Measurements from ENCODE around the gene CD2AP. TPM values are rescaled to one million over a fixed set of nuclear protein-coding genes. Genes with fewer than 3 reads are reported as not detected.
"Not testable (repeated sequence)": the region's sequence is repeated elsewhere in the genome, so short reads cannot be mapped to it uniquely, and the experiment has no call there.

The CD2AP gene
- total RNA-seq, 1 donor from 2014 or later, result 26.3 TPM

- Mint-ChIP-seq H3K9me3 (no peaks in the 10 kb centered on the region), H3K36me3 (ENCODE audit: low read depth) (no peaks in the 10 kb centered on the region), H3K4me1 (peaks cover 30% of the 10 kb centered on the region), H3K27me3 (no peaks in the 10 kb centered on the region), H3K4me3 (peak overlapping the region; percentile 95), H3K27ac (peak overlapping the region; percentile 95)
- intact Hi-C loops (cut with micrococcal nuclease), result loop anchor here (1.0 to 10.0 kb wide), 2 partner anchors 64 to 126 kb away; no protein-coding TSS in a partner anchor
- DNase-seq, result no peak
These were observed 897 bp downstream of the CD2AP start for GRCh38 chr6:47478233-47479139.

DNA sequence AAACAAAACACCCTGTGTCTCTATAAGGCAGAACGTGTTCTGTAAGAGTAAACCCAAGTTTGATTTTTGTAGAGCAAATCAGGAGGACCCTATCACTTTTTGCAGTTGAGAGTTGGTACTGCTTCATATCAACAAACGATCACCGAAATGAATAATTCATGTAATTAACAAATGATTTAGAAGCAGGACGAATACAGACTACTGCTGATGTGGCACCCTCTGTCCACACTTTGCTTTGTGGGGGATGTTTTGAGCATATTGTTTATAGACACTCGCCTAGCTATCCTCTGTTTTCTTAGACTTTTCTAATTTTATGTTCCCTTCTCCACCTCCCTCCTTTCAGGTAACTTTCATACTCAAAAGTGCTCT is 1.5 kb downstream of the CD2AP start:
- intact Hi-C loops (cut with micrococcal nuclease), result loop anchor here (10.0 kb wide), 1 partner anchor 126 kb away; no protein-coding TSS in a partner anchor
- no peaks in the 10 kb centered on the region for H3K9me3 Mint-ChIP-seq
- H3K27me3 Mint-ChIP-seq, result no peaks in the 10 kb centered on the region
- H3K4me1 Mint-ChIP-seq, result peaks cover 36% of the 10 kb centered on the region
- peak overlapping the region; percentile 95 for H3K27ac Mint-ChIP-seq
- DNase-seq, result no peak
- no peaks in the 10 kb centered on the region for H3K36me3 Mint-ChIP-seq (ENCODE audit: low read depth)
- peak overlapping the region; percentile 95 for H3K4me3 Mint-ChIP-seq

GRCh38 chr6:47479874-47480273 is 2.3 kb downstream of the CD2AP start:
- DNase-seq, result no peak
- Mint-ChIP-seq H3K27me3 (no peaks in the 10 kb centered on the region), H3K9me3 (no peaks in the 10 kb centered on the region), H3K27ac (no peak overlapping the region), H3K36me3 (ENCODE audit: low read depth) (no peaks in the 10 kb centered on the region), H3K4me1 (peaks cover 41% of the 10 kb centered on the region), H3K4me3 (peak overlapping the region; percentile 95)
- intact Hi-C loops (cut with micrococcal nuclease), result loop anchor here (10.0 kb wide), 1 partner anchor 125 kb away; no protein-coding TSS in a partner anchor

GRCh38 chr6:47481213-47481612 is 3.6 kb downstream of the CD2AP start:
- H3K36me3 Mint-ChIP-seq (ENCODE audit: low read depth); H3K27me3 Mint-ChIP-seq; DNase-seq; H3K4me3 Mint-ChIP-seq; H3K9me3 Mint-ChIP-seq; H3K27ac Mint-ChIP-seq; intact Hi-C loops (cut with micrococcal nuclease): not testable (repeated sequence)
- H3K4me1 Mint-ChIP-seq, result peaks cover 43% of the 10 kb centered on the region

DNA sequence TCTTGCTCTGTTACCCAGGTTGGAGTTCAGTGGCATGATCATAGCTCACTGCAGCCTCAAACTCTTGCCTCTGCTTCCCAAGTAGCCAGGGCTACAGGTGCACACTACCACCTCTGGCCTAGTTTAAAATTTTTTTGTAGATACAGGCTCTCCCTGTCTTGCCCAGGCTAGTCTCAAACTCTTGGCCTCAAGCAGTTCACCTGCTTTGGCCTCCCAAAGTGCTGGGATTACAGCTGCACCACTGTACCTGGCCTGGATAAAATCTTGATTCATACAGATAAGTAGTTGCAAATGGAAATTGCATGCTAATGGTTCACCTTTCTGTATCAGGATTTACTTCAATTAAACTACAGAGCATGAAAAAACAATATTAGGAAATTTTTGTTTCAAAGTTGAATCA is 4.2 kb downstream of the CD2AP start:
- Mint-ChIP-seq H3K36me3 (ENCODE audit: low read depth) (no peaks in the 10 kb centered on the region), H3K27ac (no peak overlapping the region), H3K4me3 (no peak overlapping the region), H3K9me3 (no peaks in the 10 kb centered on the region), H3K27me3 (no peaks in the 10 kb centered on the region), H3K4me1 (peaks cover 40% of the 10 kb centered on the region)
- no peak for DNase-seq
- intact Hi-C loops (cut with micrococcal nuclease), result no loop called here

DNA sequence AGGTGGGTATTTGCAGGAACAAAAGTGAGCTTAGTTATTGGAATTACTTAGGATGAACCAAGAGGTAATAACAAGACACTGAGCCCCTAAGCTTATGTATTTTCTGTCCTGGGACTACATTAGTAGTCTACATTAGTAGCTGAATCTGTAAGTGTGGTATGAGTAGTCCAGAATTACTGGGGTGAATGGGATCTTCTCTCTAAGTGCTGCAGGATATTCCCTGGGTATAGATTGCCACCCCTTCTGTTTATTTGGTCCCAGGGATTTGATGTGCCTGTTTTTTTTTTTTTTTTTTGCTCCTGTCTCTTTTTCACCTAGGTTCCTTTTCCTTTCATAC is 5.9 kb downstream of the CD2AP start:
- Mint-ChIP-seq H3K9me3 (no peaks in the 10 kb centered on the region), H3K27me3 (no peaks in the 10 kb centered on the region), H3K36me3 (ENCODE audit: low read depth) (no peaks in the 10 kb centered on the region), H3K4me3 (no peak overlapping the region), H3K27ac (no peak overlapping the region), H3K4me1 (peaks cover 37% of the 10 kb centered on the region)
- intact Hi-C loops (cut with micrococcal nuclease), result no loop called here
- no peak for DNase-seq

DNA sequence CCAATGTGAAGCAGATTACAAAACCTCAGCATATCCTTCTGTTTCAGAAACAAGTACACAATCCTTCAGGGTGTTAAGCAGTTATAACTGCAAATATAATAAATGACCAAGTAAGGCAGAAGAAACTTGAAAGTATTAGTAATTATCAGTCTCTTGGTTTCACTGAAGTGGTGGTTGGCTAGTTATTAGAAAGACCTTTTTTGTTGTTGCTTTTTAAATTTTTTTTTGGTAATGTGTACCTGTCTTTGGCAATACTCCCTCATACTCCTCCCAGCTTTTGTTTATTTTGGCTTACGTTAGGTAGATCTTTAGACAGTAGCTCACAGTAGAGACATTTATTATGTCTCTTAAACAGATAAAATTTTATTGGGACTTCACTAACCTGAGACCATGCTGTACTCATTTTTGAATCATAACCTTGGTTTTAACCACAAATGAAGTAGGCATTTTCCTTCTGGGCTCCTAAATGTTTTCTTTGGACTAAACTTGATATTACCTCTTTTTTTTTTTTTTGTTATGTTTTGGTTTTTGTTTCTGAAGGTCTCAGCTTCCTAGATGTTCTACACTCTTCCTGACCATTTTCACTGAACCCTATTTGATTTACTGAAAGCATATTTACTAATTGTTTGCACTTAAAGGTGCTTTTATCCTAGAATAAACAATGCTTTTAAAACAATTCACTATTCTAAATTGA is 6.4 kb downstream of the CD2AP start:
- intact Hi-C loops (cut with micrococcal nuclease), result no loop called here
- Mint-ChIP-seq H3K27me3 (no peaks in the 10 kb centered on the region), H3K36me3 (ENCODE audit: low read depth) (no peaks in the 10 kb centered on the region), H3K9me3 (no peaks in the 10 kb centered on the region), H3K4me1 (peaks cover 34% of the 10 kb centered on the region), H3K27ac (peak overlapping the region; percentile 41), H3K4me3 (no peak overlapping the region)
- no peak for DNase-seq

GRCh38 chr6:47484616-47485015 is 7.0 kb downstream of the CD2AP start:
- H3K36me3 Mint-ChIP-seq (ENCODE audit: low read depth), result no peaks in the 10 kb centered on the region
- peaks cover 30% of the 10 kb centered on the region for H3K4me1 Mint-ChIP-seq
- DNase-seq, result no peak
- no peak overlapping the region for H3K4me3 Mint-ChIP-seq
- no peaks in the 10 kb centered on the region for H3K9me3 Mint-ChIP-seq
- intact Hi-C loops (cut with micrococcal nuclease), result no loop called here
- H3K27ac Mint-ChIP-seq, result no peak overlapping the region
- H3K27me3 Mint-ChIP-seq, result no peaks in the 10 kb centered on the region

DNA sequence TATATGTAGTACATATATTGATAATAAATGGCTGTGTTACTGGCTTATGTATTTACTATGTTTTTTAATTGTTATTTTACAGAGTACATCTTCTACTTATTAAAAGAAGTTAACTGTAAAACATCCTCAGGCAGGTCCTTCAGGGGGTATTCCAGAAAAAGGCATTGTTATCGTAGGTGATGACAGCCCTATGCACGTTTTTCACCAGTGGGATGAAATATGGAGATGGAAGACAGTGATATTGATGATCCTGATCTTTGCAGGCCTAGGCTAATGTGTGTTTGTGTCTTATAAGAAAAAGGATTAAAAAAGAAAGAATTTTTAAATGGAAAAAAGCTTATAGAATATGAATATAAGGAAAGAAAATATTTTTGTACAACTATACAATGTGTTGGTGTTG is 7.5 kb downstream of the CD2AP start:
- no peak overlapping the region for H3K4me3 Mint-ChIP-seq
- no peaks in the 10 kb centered on the region for H3K27me3 Mint-ChIP-seq
- intact Hi-C loops (cut with micrococcal nuclease), result no loop called here
- H3K27ac Mint-ChIP-seq, result no peak overlapping the region
- DNase-seq, result no peak
- no peaks in the 10 kb centered on the region for H3K9me3 Mint-ChIP-seq
- H3K4me1 Mint-ChIP-seq, result peaks cover 27% of the 10 kb centered on the region
- H3K36me3 Mint-ChIP-seq (ENCODE audit: low read depth), result no peaks in the 10 kb centered on the region

DNA sequence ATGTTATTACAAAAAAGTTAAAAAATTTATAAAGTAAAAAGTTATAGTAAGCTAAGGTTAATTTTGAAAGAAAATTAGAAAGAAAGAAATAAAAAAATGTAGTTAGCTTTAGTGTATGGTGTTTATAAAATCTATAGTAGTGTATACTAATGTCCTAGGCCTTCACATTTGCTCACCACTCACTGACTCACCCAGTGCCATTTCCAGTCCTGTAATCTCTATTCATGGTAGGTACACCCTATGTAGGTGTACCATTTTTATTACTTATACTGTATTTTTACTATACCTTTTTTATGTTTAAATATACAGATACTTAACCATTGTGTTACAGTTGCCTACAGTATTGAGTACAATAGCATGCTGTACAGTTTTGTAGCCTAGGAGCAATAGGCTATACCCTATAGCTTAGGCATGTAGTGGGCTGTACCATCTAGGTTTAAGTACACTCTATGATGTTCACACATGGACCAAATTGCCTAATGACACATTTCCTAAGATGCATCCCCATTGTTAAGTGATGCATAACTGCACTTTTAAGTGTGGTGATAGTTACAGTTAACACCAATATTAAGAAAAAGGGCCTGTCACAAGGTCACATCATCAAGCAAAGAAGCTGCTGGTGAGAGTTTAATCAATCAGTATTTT is 8.0 kb downstream of the CD2AP start:
- DNase-seq, result no peak
- Mint-ChIP-seq H3K27me3 (no peaks in the 10 kb centered on the region), H3K4me3 (no peak overlapping the region), H3K4me1 (peaks cover 23% of the 10 kb centered on the region), H3K36me3 (ENCODE audit: low read depth) (no peaks in the 10 kb centered on the region), H3K9me3 (no peaks in the 10 kb centered on the region), H3K27ac (no peak overlapping the region)
- intact Hi-C loops (cut with micrococcal nuclease), result no loop called here

- Mint-ChIP-seq H3K27me3 (no peaks in the 10 kb centered on the region), H3K36me3 (ENCODE audit: low read depth) (peaks cover 2% of the 10 kb centered on the region), H3K4me1 (peaks cover 7% of the 10 kb centered on the region), H3K27ac (no peak overlapping the region), H3K4me3 (no peak overlapping the region), H3K9me3 (no peaks in the 10 kb centered on the region)
- DNase-seq, result no peak
- intact Hi-C loops (cut with micrococcal nuclease), result no loop called here
These were observed 12.4 kb downstream of the CD2AP start for GRCh38 chr6:47489995-47490394.

DNA sequence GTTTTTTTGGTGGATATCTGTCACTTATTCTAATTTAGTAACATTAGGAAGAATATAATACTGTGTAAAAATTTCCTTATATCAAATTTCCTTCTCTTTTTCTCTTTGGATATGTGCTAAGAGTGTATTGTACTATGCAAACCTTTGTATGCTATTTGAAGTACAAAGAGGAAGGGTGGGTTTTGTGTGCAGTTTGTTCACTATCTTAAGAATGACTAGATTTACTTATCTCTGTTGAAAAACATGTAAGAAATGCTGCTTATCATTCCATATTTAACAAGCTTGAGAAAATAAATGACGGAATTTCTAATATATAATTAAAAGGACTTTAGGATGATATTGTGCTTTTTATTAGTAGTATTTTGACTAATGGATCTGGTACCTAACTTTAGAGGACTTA is 13.1 kb downstream of the CD2AP start:
- H3K36me3 Mint-ChIP-seq (ENCODE audit: low read depth), result peaks cover 4% of the 10 kb centered on the region
- H3K4me1 Mint-ChIP-seq, result peaks cover 9% of the 10 kb centered on the region
- no peaks in the 10 kb centered on the region for H3K27me3 Mint-ChIP-seq
- intact Hi-C loops (cut with micrococcal nuclease), result no loop called here
- H3K4me3 Mint-ChIP-seq, result no peak overlapping the region
- H3K9me3 Mint-ChIP-seq, result no peaks in the 10 kb centered on the region
- H3K27ac Mint-ChIP-seq, result no peak overlapping the region
- DNase-seq, result no peak

GRCh38 chr6:47492355-47492754 is 14.8 kb downstream of the CD2AP start:
- Mint-ChIP-seq H3K4me1 (peaks cover 9% of the 10 kb centered on the region), H3K4me3 (no peak overlapping the region), H3K36me3 (ENCODE audit: low read depth) (peaks cover 4% of the 10 kb centered on the region), H3K9me3 (no peaks in the 10 kb centered on the region), H3K27ac (no peak overlapping the region), H3K27me3 (no peaks in the 10 kb centered on the region)
- intact Hi-C loops (cut with micrococcal nuclease), result no loop called here
- DNase-seq, result no peak

- H3K4me3 Mint-ChIP-seq, result no peak overlapping the region
- H3K27ac Mint-ChIP-seq, result no peak overlapping the region
- no peak for DNase-seq
- H3K4me1 Mint-ChIP-seq, result peaks cover 13% of the 10 kb centered on the region
- intact Hi-C loops (cut with micrococcal nuclease), result no loop called here
- peaks cover 4% of the 10 kb centered on the region for H3K36me3 Mint-ChIP-seq (ENCODE audit: low read depth)
- H3K9me3 Mint-ChIP-seq, result no peaks in the 10 kb centered on the region
- no peaks in the 10 kb centered on the region for H3K27me3 Mint-ChIP-seq
These were observed 17.6 kb downstream of the CD2AP start for GRCh38 chr6:47495207-47495606.

Data from activated CD4-positive, alpha-beta T cell treated with anti-CD3 and anti-CD28 coated beads, Interleukin-2, amount 10 ng/mL, durations not matched to agents 24 days and 14 days (primary cell).